Chondrocyte (in vitro differentiated cells): ENCODE data around the gene ACOT4. TPM values are rescaled to one million over a fixed set of nuclear protein-coding genes. Genes with fewer than 3 reads are reported as not detected.
"Not testable (repeated sequence)": the region's sequence is repeated elsewhere in the genome, so short reads cannot be mapped to it uniquely, and the experiment has no call there.

Experiments
- DNase-seq: peaks from one replicate; pipeline ENCODE4 v3.0.0; 2021; ENCODE audit warnings: mixed read lengths, low spot score
- H3K27ac Mint-ChIP-seq: one replicate; pipeline ENCODE4 v1.8.0; 2021; ENCODE audit warnings: mild to moderate bottlenecking, moderate library complexity, mixed read lengths; ENCODE audit not compliant: unreplicated experiment
- H3K27me3 Mint-ChIP-seq: 2 replicates; pipeline ENCODE4 v1.8.0; 2021; ENCODE audit warnings: low read depth, mixed read lengths
- H3K36me3 Mint-ChIP-seq: 2 replicates; pipeline ENCODE4 v1.8.0; 2021; ENCODE audit warnings: low read depth, mixed read lengths
- H3K4me1 Mint-ChIP-seq: 2 replicates; pipeline ENCODE4 v1.8.0; 2021; ENCODE audit warnings: low read depth, mild to moderate bottlenecking, mixed read lengths
- H3K4me3 Mint-ChIP-seq: one replicate; pipeline ENCODE4 v1.8.0; 2021; ENCODE audit warnings: mild to moderate bottlenecking, moderate library complexity, mixed read lengths; ENCODE audit not compliant: unreplicated experiment
- H3K9me3 Mint-ChIP-seq: 2 replicates; pipeline ENCODE4 v1.8.0; 2021; ENCODE audit warnings: low read depth, mixed read lengths
- CTCF ChIP-seq: fragments of 200-600 bp; sonication (generic); IDR thresholded peaks from 2 replicates; pipeline ENCODE4 v1.5.0; 2021; ENCODE audit warnings: antibody characterized with exemption, mild to moderate bottlenecking, moderate library complexity
- total RNA-seq: library from RNA; stranded (reverse); gene quantifications from 3 replicates; pipeline ENCODE4 v1.2.1, GENCODE V29; 2021

The ACOT4 gene
- total RNA-seq, 1 donor from 2014 or later: 4.0 TPM

GRCh38 chr14:73576391-73576790, 15.3 kb upstream of the ACOT4 start:
- no peak for TF ChIP-seq CTCF
- no peak for DNase-seq
- H3K4me3 Mint-ChIP-seq: no peak overlapping the region

DNA sequence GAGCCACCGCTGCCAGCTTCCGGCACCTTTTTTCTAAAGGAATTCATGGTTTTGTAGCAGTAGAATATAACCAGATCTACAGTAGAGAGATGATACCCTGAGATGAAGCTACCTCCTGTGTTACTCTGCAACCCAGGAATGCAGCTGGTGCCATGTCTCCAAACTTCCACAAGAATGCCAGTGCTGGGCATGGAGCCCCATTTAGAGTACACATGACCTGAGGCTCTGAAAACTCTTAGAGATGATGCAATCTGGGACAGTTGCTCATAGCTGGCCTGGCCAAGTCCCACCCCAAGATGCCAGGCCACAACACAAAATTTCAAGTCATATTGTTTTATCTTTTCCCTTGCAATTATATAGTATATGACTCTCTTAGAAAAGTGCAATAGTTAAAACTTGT, 14.5 kb upstream of the ACOT4 start:
- DNase-seq, H3K4me1 Mint-ChIP-seq, H3K27ac Mint-ChIP-seq, H3K27me3 Mint-ChIP-seq, H3K4me3 Mint-ChIP-seq, H3K9me3 Mint-ChIP-seq: not testable (repeated sequence)
- peaks cover 21% of the 10 kb centered on the region for H3K36me3 Mint-ChIP-seq

More at GRCh38 chr14:73576391-73576790, 15.3 kb upstream of the ACOT4 start:
- Mint-ChIP-seq H3K9me3 (no peaks in the 10 kb centered on the region), H3K4me1 (no peaks in the 10 kb centered on the region), H3K27me3 (no peaks in the 10 kb centered on the region), H3K36me3 (peaks cover 21% of the 10 kb centered on the region), H3K27ac (no peak overlapping the region)

DNA sequence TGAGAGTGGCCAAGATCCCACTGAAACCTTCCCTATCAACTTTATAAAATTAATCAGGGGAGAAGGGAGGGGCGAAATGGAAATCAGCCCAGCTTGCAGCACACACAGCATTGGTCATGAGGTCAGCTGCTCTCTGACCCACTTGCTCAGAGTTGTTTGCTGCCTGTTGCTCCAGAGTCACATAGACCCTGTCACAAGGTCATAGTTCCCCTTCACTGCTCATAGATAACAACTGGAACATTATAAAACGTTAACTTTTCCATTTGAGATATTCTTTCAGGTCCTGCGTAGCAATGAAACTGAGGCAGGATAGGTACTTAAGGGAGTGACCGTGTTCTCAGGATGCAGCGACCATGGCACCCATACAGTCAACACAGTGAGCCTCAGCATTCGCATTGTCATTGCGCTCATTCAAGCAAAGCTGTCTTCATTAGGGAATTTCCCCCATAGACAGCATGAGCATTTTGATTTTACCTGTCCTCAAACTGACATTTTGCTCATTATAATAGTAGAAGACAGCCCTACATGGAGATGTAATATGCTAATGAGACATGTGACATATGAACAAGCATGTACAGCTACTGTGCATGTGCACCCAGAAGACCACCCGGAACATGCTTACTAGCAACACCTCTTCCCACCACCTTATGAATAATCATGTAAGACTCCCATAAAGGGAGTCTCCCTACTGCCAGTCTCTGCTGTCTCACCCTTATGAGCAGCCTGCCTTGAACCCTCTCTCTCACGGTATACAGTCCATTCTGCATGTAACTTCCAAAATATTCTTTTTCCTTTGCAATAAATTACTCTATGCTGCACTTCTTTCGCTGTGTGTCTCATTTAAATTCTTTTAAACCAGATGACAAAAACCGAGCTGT, 9.3 kb upstream of the ACOT4 start:
- not testable (repeated sequence) for DNase-seq, H3K4me3 Mint-ChIP-seq, H3K27me3 Mint-ChIP-seq, H3K4me1 Mint-ChIP-seq, H3K27ac Mint-ChIP-seq, H3K9me3 Mint-ChIP-seq
- peaks cover 16% of the 10 kb centered on the region for H3K36me3 Mint-ChIP-seq

DNA sequence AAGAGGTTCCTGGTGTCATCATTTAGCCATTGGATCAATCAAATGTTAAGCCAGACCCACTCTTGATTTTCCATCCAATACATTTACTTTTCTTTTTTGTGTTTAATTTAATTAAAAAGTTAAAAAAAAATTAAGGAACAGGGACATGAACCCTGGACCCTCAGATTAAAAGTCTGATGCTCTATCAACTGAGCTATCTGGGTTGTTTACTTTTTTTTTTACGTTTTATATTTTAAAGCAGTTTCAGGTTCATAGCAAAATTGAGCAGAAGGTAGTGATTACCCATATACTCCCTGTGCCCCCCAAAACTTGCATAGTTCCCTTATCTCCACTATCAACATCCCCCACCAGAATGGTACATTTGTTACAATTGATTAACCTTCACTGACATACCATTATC, 3.0 kb upstream of the ACOT4 start:
- no peak for TF ChIP-seq CTCF
- no peak overlapping the region for H3K4me3 Mint-ChIP-seq
- H3K9me3 Mint-ChIP-seq: no peaks in the 10 kb centered on the region
- no peaks in the 10 kb centered on the region for H3K36me3 Mint-ChIP-seq
- no peak overlapping the region for H3K27ac Mint-ChIP-seq
- no peak for DNase-seq
- no peaks in the 10 kb centered on the region for H3K27me3 Mint-ChIP-seq
- peaks cover 4% of the 10 kb centered on the region for H3K4me1 Mint-ChIP-seq

DNA sequence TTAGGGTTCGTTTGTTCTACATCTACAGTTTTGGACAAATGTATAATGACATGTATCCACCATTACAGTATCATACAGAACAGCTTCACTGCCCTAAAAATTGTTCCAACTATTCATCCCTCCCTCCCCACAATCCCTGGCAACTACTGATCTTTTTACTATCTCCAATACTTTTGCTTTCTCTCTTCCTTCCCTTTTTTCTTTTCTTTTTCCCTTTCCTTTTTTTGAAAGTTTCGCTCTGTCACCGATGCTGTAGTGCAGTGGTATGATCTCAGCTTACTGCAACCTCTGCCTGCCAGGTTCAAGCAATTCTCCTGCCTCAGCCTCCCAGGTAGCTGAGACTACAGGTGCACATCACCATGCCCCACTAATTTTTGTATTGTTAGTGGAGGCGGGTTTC, 2.6 kb upstream of the ACOT4 start:
- Mint-ChIP-seq H3K27me3 (no peaks in the 10 kb centered on the region), H3K36me3 (no peaks in the 10 kb centered on the region), H3K4me1 (peaks cover 4% of the 10 kb centered on the region), H3K9me3 (no peaks in the 10 kb centered on the region), H3K27ac (no peak overlapping the region), H3K4me3 (no peak overlapping the region)
- DNase-seq: no peak
- TF ChIP-seq CTCF: no peak

DNA sequence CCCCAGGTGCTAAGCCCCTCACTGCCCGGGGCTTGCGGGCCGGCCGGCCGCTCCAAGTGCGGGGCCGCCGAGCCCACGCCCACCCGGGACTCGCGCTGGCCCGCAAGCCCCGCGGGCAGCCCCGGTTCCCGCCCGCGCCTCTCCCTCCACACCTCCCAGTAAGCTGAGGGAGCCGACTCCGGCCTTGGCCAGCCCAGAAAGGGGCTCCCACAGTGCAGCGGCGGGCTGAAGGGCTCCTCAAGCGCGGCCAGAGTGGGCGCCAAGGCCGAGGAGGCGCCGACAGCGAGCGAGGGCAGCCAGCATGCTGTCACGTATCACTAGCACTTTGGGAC, 1.0 kb upstream of the ACOT4 start:
- not testable (repeated sequence) for H3K27me3 Mint-ChIP-seq, H3K4me1 Mint-ChIP-seq, H3K36me3 Mint-ChIP-seq, DNase-seq, H3K4me3 Mint-ChIP-seq, H3K27ac Mint-ChIP-seq, H3K9me3 Mint-ChIP-seq

- H3K4me1 Mint-ChIP-seq: peaks cover 4% of the 10 kb centered on the region
- no peak overlapping the region for H3K4me3 Mint-ChIP-seq
- H3K9me3 Mint-ChIP-seq: no peaks in the 10 kb centered on the region
- no peaks in the 10 kb centered on the region for H3K27me3 Mint-ChIP-seq
- H3K27ac Mint-ChIP-seq: no peak overlapping the region
- no peaks in the 10 kb centered on the region for H3K36me3 Mint-ChIP-seq
- no peak for TF ChIP-seq CTCF
- DNase-seq: no peak
These were observed 2.8 kb downstream of the ACOT4 start for GRCh38 chr14:73594491-73594890.
